ENCODE measurements around the gene PDC.

- no peak for TF ChIP-seq CTCF (IDR thresholded peaks at IDR 0.05; ENCODE audit: low read length)
- no peak for TF ChIP-seq EZH2 (optimal IDR thresholded peaks at IDR 0.05; ENCODE audit: low read depth, low read length)
- TF ChIP-seq EZH2phosphoT487 (IDR thresholded peaks at IDR 0.05; ENCODE audit: low read length), result no peak
Measured at GRCh38 chr1:186500804-186501203, 39.9 kb upstream of the PDC start.
